ENCODE results near the gene NPC1L1.

NPC1L1 gene

GRCh38 chr7:44467217-44467548 is 73.9 kb downstream of the NPC1L1 start:
- no peak overlapping the region for H3K4me3 ChIP-seq (ENCODE audit: low read depth, low read length)
- TF ChIP-seq CTCF (IDR thresholded peaks at IDR 0.05; ENCODE audit: low read depth, low read length): no peak

GRCh38 chr7:44466300-44467216 is 74.6 kb downstream of the NPC1L1 start:
- TF ChIP-seq CTCF (IDR thresholded peaks at IDR 0.05; ENCODE audit: low read depth, low read length): no peak
- H3K4me3 ChIP-seq (ENCODE audit: low read depth, low read length): no peak overlapping the region

- no peak for TF ChIP-seq CTCF (IDR thresholded peaks at IDR 0.05; ENCODE audit: low read depth, low read length)
- no peak overlapping the region for H3K4me3 ChIP-seq (ENCODE audit: low read depth, low read length)
Measured at GRCh38 chr7:44465490-44465889, 75.6 kb downstream of the NPC1L1 start.

GRCh38 chr7:44463169-44463808 is 77.8 kb downstream of the NPC1L1 start:
- H3K4me3 ChIP-seq (ENCODE audit: low read depth, low read length): no peak overlapping the region
- TF ChIP-seq CTCF (IDR thresholded peaks at IDR 0.05; ENCODE audit: low read depth, low read length): no peak

Data from WI38 (cell line).